ENCODE data around the gene SPATA24.

SPATA24 gene

GRCh38 chr5:139379626-139380449, 24.1 kb downstream of the SPATA24 start:
- Histone ChIP-seq H3K9ac (ENCODE audit: low read length in 2 of 2) (no peak overlapping the region), H3K4me3 (ENCODE audit: low read length in 2 of 2) (no peak overlapping the region), H3K27me3 (ENCODE audit: control insufficient read depth in 1 of 2, insufficient read depth in 2 of 2, low read length in 2 of 2) (no peaks in the 10 kb centered on the region), H3K36me3 (ENCODE audit: control insufficient read depth in 2 of 2, insufficient read depth in 2 of 2, low read length in 2 of 2) (peaks cover 0 to 6% of the 10 kb centered on the region in 2 donors), H3K9me3 (ENCODE audit: control insufficient read depth in 2 of 2, low read length in 2 of 2) (no peaks in the 10 kb centered on the region), H3K4me1 (ENCODE audit: control insufficient read depth, insufficient read depth, low read length) (peaks cover 3% of the 10 kb centered on the region), H3K27ac (ENCODE audit: low read length) (no peak overlapping the region)

DNA sequence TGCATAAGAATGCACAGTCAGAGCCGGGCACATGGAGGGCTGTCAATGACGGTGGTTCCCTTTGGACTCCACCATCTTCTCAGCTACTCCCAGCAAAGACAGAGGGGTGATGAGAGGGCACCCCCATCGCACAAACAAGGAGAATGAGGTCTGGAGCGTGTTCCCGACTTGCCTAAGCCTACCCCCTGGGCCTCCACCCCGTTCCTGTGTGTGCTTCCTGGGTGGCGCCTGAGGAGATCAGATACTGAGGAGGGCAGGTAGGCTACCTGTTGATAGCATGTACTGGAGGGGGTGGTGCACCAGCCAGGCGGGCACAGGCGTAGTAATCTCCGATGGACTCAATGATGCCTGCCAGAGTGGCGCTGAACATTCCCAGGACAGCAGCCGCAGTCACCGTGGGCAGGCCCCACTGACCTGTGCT, 24.9 kb downstream of the SPATA24 start:
- no peaks in the 10 kb centered on the region for H3K9me3 ChIP-seq (ENCODE audit: control insufficient read depth in 2 of 2, low read length in 2 of 2)
- no peak overlapping the region for H3K9ac ChIP-seq (ENCODE audit: low read length in 2 of 2)
- no peak overlapping the region for H3K4me3 ChIP-seq (ENCODE audit: low read length in 2 of 2)
- H3K27me3 ChIP-seq (ENCODE audit: control insufficient read depth in 1 of 2, insufficient read depth in 2 of 2, low read length in 2 of 2), result no peaks in the 10 kb centered on the region
- peaks cover 0 to 8% of the 10 kb centered on the region in 2 donors for H3K36me3 ChIP-seq (ENCODE audit: control insufficient read depth in 2 of 2, insufficient read depth in 2 of 2, low read length in 2 of 2)
- H3K4me1 ChIP-seq (ENCODE audit: control insufficient read depth, insufficient read depth, low read length), result peaks cover 7% of the 10 kb centered on the region
- H3K27ac ChIP-seq (ENCODE audit: low read length), result no peak overlapping the region

DNA sequence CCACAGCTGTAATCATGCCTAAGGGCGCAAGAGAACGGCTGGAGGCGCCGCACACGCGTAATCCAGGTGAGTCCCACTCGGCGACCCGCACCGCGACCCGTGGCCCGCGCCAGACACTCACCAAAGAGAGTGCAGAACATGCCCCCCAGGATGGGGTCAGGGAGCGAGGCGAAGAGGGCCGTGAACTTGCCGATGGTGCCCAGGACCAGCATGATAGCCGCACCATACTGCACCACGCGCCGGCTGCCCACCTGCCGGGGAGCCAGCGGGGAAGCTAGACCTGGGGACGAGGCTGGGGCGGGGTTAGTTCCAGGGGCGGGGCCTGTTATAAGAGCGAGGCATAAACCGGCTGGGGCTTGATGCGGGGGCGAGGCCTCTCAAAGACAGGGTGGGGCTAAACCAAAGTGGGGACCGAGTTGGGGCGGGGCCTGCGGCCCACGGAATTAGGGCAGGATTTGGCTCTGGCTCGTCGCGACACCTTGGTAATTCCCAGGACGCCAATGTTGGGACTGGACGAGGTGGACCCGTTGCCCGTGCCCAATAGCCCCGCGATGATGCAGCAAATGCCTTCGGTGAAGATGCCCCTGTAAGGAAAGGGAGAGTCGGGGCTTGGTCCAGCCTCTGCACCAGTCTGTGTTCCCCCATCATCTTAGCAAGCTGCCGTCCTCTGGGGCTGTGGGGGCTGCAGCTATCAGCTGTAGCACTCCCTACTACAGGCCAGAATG, 25.6 kb downstream of the SPATA24 start:
- H3K4me1 ChIP-seq (ENCODE audit: control insufficient read depth, insufficient read depth, low read length), result peaks cover 14% of the 10 kb centered on the region
- H3K4me3 ChIP-seq (ENCODE audit: low read length in 2 of 2), result no peak overlapping the region
- no peak overlapping the region for H3K27ac ChIP-seq (ENCODE audit: low read length)
- no peak overlapping the region for H3K9ac ChIP-seq (ENCODE audit: low read length in 2 of 2)
- no peaks in the 10 kb centered on the region for H3K9me3 ChIP-seq (ENCODE audit: control insufficient read depth in 2 of 2, low read length in 2 of 2)
- H3K36me3 ChIP-seq (ENCODE audit: control insufficient read depth in 2 of 2, insufficient read depth in 2 of 2, low read length in 2 of 2), result peaks cover 0 to 8% of the 10 kb centered on the region in 2 donors
- H3K27me3 ChIP-seq (ENCODE audit: control insufficient read depth in 1 of 2, insufficient read depth in 2 of 2, low read length in 2 of 2), result no peaks in the 10 kb centered on the region

DNA sequence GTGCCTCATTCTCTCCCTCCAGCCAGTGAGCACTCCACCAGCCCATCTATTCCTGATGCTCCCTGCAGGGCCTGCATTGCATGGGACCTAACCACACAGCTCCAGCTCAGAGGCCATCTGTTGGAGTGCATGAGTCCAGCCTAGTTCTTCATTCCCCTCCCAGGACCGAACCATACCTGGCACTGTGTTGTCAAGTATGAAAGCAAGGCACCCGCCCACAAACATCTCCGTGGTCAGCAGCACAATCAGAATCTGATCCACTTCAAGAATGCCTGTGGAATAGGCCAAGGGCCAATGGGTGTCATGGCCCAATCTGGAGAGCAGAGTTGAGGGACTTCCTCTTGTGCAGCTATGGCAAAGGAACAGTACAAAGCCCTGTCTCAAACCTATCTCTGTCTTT, 26.7 kb downstream of the SPATA24 start:
- Histone ChIP-seq H3K27me3 (ENCODE audit: control insufficient read depth in 1 of 2, insufficient read depth in 2 of 2, low read length in 2 of 2) (no peaks in the 10 kb centered on the region), H3K4me3 (ENCODE audit: low read length in 2 of 2) (no peak overlapping the region), H3K4me1 (ENCODE audit: control insufficient read depth, insufficient read depth, low read length) (peaks cover 14% of the 10 kb centered on the region), H3K36me3 (ENCODE audit: control insufficient read depth in 2 of 2, insufficient read depth in 2 of 2, low read length in 2 of 2) (peaks cover 0 to 8% of the 10 kb centered on the region in 2 donors), H3K9me3 (ENCODE audit: control insufficient read depth in 2 of 2, low read length in 2 of 2) (no peaks in the 10 kb centered on the region), H3K9ac (ENCODE audit: low read length in 2 of 2) (no peak overlapping the region), H3K27ac (ENCODE audit: low read length) (no peak overlapping the region)

- Histone ChIP-seq H3K4me3 (ENCODE audit: low read length in 2 of 2) (no peak overlapping the region), H3K9ac (ENCODE audit: low read length in 2 of 2) (no peak overlapping the region), H3K9me3 (ENCODE audit: control insufficient read depth in 2 of 2, low read length in 2 of 2) (no peaks in the 10 kb centered on the region), H3K4me1 (ENCODE audit: control insufficient read depth, insufficient read depth, low read length) (peaks cover 14% of the 10 kb centered on the region), H3K27me3 (ENCODE audit: control insufficient read depth in 1 of 2, insufficient read depth in 2 of 2, low read length in 2 of 2) (no peaks in the 10 kb centered on the region), H3K27ac (ENCODE audit: low read length) (no peak overlapping the region), H3K36me3 (ENCODE audit: control insufficient read depth in 2 of 2, insufficient read depth in 2 of 2, low read length in 2 of 2) (peaks cover 7 to 17% of the 10 kb centered on the region in 2 donors)
Observed at GRCh38 chr5:139376364-139376763, 27.5 kb downstream of the SPATA24 start.

- Histone ChIP-seq H3K4me1 (ENCODE audit: control insufficient read depth, insufficient read depth, low read length) (peaks cover 14% of the 10 kb centered on the region), H3K9ac (ENCODE audit: low read length in 2 of 2) (no peak overlapping the region), H3K27me3 (ENCODE audit: control insufficient read depth in 1 of 2, insufficient read depth in 2 of 2, low read length in 2 of 2) (no peaks in the 10 kb centered on the region), H3K9me3 (ENCODE audit: control insufficient read depth in 2 of 2, low read length in 2 of 2) (no peaks in the 10 kb centered on the region), H3K27ac (ENCODE audit: low read length) (peak overlapping the region; percentile 53), H3K4me3 (ENCODE audit: low read length in 2 of 2) (no peak overlapping the region), H3K36me3 (ENCODE audit: control insufficient read depth in 2 of 2, insufficient read depth in 2 of 2, low read length in 2 of 2) (peaks cover 8 to 21% of the 10 kb centered on the region in 2 donors)
Observed at GRCh38 chr5:139374909-139375308, 29.0 kb downstream of the SPATA24 start.

DNA sequence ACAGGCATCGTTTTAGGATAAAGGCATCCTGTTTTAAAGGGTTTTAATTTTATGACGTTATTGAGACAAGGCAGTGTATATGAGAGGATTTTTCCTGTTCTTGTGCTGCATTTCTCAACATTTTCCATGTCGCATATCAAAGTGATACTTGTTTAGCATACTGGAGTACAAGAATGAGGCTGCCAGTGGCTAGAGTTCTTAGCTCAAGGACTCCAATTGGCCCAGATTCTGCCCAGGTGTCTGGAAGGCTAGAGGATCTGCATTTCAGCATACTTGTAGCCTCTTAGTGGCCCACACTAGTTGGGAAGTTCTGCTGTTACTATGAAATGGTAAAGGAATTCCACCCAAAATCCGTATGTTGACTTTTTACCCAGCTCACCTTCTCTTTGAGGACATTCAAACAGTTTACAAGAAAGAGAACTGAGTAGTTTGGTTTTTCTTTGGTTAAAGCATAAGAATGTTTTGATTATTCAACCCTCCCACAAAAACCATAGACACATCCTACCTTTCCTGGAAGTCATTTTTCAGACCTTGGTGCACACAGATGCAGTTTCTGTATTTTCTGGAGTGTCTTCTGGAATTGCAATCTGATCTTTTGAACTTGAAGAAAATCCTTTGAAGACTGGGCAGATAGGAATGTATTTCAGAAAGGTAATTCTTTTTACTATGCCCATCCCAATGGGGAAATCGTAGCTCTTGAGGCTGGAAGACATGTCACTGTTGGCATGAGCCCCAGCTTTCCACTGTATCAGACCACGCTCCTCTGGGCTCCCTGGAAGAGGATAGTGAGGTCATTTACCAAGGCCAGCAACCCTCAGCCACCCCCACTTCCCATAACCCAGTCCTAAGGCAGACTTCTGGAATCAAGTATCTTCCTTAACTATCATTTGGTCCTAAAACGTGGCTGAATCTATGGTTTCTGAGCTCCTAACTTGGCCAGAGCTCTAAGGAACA, 32.1 kb downstream of the SPATA24 start:
- Histone ChIP-seq H3K27ac (ENCODE audit: low read length) (no peak overlapping the region), H3K9ac (ENCODE audit: low read length in 2 of 2) (no peak overlapping the region), H3K4me3 (ENCODE audit: low read length in 2 of 2) (no peak overlapping the region), H3K9me3 (ENCODE audit: control insufficient read depth in 2 of 2, low read length in 2 of 2) (no peaks in the 10 kb centered on the region), H3K4me1 (ENCODE audit: control insufficient read depth, insufficient read depth, low read length) (peaks cover 14% of the 10 kb centered on the region), H3K27me3 (ENCODE audit: control insufficient read depth in 1 of 2, insufficient read depth in 2 of 2, low read length in 2 of 2) (no peaks in the 10 kb centered on the region), H3K36me3 (ENCODE audit: control insufficient read depth in 2 of 2, insufficient read depth in 2 of 2, low read length in 2 of 2) (peaks cover 22 to 32% of the 10 kb centered on the region in 2 donors)

DNA sequence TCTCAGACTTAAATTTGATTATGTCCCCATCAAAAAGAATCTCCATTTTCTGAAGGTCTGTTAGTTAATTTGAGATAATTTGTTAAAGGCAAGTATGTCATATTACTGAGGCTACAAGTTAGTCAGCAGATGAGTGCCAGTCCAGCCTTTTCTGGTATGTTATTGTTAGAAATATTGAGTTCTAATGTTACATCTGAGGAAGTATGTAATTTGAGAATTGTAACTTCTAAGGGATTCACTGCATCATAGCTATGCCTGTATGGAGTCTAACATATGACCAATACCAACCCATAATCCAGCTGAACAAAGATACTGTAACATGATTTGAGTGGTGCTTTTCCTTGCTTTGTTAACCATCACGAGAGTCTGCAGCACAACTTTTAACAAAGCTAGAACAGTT, 34.7 kb downstream of the SPATA24 start:
- Histone ChIP-seq H3K4me3 (ENCODE audit: low read length in 2 of 2) (no peak overlapping the region), H3K36me3 (ENCODE audit: control insufficient read depth in 2 of 2, insufficient read depth in 2 of 2, low read length in 2 of 2) (peaks cover 40 to 44% of the 10 kb centered on the region in 2 donors), H3K9me3 (ENCODE audit: control insufficient read depth in 2 of 2, low read length in 2 of 2) (no peaks in the 10 kb centered on the region), H3K9ac (ENCODE audit: low read length in 2 of 2) (no peak overlapping the region), H3K27ac (ENCODE audit: low read length) (no peak overlapping the region), H3K4me1 (ENCODE audit: control insufficient read depth, insufficient read depth, low read length) (peaks cover 8% of the 10 kb centered on the region), H3K27me3 (ENCODE audit: control insufficient read depth in 1 of 2, insufficient read depth in 2 of 2, low read length in 2 of 2) (no peaks in the 10 kb centered on the region)

DNA sequence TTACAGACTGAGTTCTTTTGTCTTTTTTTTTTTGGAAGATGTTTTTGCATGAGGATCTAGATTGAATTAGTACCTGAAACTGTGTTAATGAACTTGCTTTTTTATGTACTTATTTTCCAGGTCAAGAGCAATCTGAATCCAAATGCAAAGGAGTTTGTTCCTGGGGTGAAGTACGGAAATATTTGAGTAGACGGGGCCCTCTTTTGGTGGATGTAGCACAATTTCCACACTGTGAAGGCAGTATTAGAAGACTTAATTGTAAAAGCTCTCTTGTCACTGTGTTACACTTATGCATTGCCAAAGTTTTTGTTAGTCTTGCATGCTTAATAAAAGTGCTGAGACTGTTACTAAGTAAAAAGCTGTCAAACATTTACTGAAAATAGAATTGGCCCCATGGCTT, 35.3 kb downstream of the SPATA24 start:
- Histone ChIP-seq H3K9me3 (ENCODE audit: control insufficient read depth in 2 of 2, low read length in 2 of 2) (no peaks in the 10 kb centered on the region), H3K27ac (ENCODE audit: low read length) (no peak overlapping the region), H3K9ac (ENCODE audit: low read length in 2 of 2) (no peak overlapping the region), H3K4me1 (ENCODE audit: control insufficient read depth, insufficient read depth, low read length) (peaks cover 4% of the 10 kb centered on the region), H3K36me3 (ENCODE audit: control insufficient read depth in 2 of 2, insufficient read depth in 2 of 2, low read length in 2 of 2) (peaks cover 45 to 50% of the 10 kb centered on the region in 2 donors), H3K4me3 (ENCODE audit: low read length in 2 of 2) (no peak overlapping the region), H3K27me3 (ENCODE audit: control insufficient read depth in 1 of 2, insufficient read depth in 2 of 2, low read length in 2 of 2) (no peaks in the 10 kb centered on the region)

DNA sequence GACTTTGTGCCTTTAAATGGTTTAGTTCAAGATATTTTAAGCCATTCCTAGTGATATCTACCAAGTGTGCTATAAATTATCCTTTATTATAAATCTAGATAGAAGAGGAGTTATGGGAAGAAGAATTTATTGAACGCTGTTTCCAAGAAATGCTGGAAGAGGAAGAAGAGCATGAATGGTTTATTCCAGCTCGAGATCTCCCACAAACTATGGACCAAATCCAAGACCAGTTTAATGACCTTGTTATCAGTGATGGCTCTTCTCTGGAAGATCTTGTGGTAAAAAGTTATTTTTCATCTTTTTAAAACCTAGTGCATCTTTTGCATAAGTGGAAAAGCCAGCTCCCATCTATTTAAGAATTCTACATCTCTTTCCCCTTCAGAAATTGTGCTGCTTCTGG, 39.4 kb downstream of the SPATA24 start:
- Histone ChIP-seq H3K4me3 (ENCODE audit: low read length in 2 of 2) (no peak overlapping the region), H3K27ac (ENCODE audit: low read length) (no peak overlapping the region), H3K9me3 (ENCODE audit: control insufficient read depth in 2 of 2, low read length in 2 of 2) (no peaks in the 10 kb centered on the region), H3K9ac (ENCODE audit: low read length in 2 of 2) (no peak overlapping the region), H3K4me1 (ENCODE audit: control insufficient read depth, insufficient read depth, low read length) (no peaks in the 10 kb centered on the region), H3K27me3 (ENCODE audit: control insufficient read depth in 1 of 2, insufficient read depth in 2 of 2, low read length in 2 of 2) (no peaks in the 10 kb centered on the region), H3K36me3 (ENCODE audit: control insufficient read depth in 2 of 2, insufficient read depth in 2 of 2, low read length in 2 of 2) (peaks cover 34 to 37% of the 10 kb centered on the region in 2 donors)
